WTC11 (cell line): ENCODE data around the gene SBNO2. TPM values are rescaled to one million over a fixed set of nuclear protein-coding genes. Genes with fewer than 3 reads are reported as not detected.
A peak's percentile ranks its signal among the peaks of the same experiment; 100 is the strongest.

Source experiments
- ATAC-seq: fragments of 200-7000 bp; cut with Tn5 transposase; 2 replicates; pipeline ENCODE4 v1.10.0; 2021; ENCODE audit warnings: mild to moderate bottlenecking, moderate library complexity
- CTCF ChIA-PET: fragments of 300-600 bp; sonication (Branson Sonifier 250); formaldehyde crosslinking; loops from one replicate; lab custom pipeline; 2021; ENCODE audit warnings: antibody characterized with exemption; lab: Charles Lee
- POLR2A ChIA-PET: fragments of 350-600 bp; sonication (Branson Sonifier 250); formaldehyde crosslinking; loops from one replicate; lab custom pipeline; 2021; ENCODE audit warnings: antibody characterized with exemption; lab: Charles Lee
- DNase-seq: peaks from one replicate; pipeline ENCODE4 v3.0.0; 2021; ENCODE audit warnings: low spot score
- H3K27ac Mint-ChIP-seq: 2 replicates; pipeline ENCODE4 v1.8.0; 2021; ENCODE audit warnings: mixed read lengths
- H3K27me3 Mint-ChIP-seq: 2 replicates; pipeline ENCODE4 v1.8.0; 2021; ENCODE audit warnings: low read depth, mild to moderate bottlenecking, moderate library complexity, mixed read lengths
- H3K36me3 Mint-ChIP-seq: 2 replicates; pipeline ENCODE4 v1.8.0; 2021; ENCODE audit warnings: mixed read lengths
- H3K4me1 Mint-ChIP-seq: 2 replicates; pipeline ENCODE4 v1.8.0; 2022; ENCODE audit warnings: mixed read lengths
- H3K4me3 Mint-ChIP-seq: 2 replicates; pipeline ENCODE4 v1.8.0; 2021; ENCODE audit warnings: mild to moderate bottlenecking, moderate library complexity, mixed read lengths
- H3K9me3 Mint-ChIP-seq: 2 replicates; pipeline ENCODE4 v1.8.0; 2021; ENCODE audit warnings: mixed read lengths
- GTF2I ChIP-seq: fragments of 250-450 bp; sonication (Bioruptor Pico); conservative IDR thresholded peaks from 2 replicates; pipeline ENCODE4 v1.4.0; 2021; ENCODE audit warnings: mild to moderate bottlenecking
- KAT7 ChIP-seq: sonication (generic); formaldehyde crosslinking; IDR thresholded peaks from 2 replicates; pipeline ENCODE4 v1.8.1; 2023; ENCODE audit warnings: missing genetic modification reagents, mild to moderate bottlenecking, borderline replicate concordance
- MYBL2 ChIP-seq: sonication (generic); formaldehyde crosslinking; IDR thresholded peaks from 2 replicates; pipeline ENCODE4 v1.8.1; 2023; ENCODE audit warnings: mild to moderate bottlenecking, moderate library complexity, missing genetic modification reagents
- NFYB ChIP-seq: sonication (generic); formaldehyde crosslinking; conservative IDR thresholded peaks from 2 replicates; pipeline ENCODE4 v1.8.0; 2022; ENCODE audit warnings: low read depth, missing genetic modification reagents
- OVOL2 ChIP-seq: fragments of 250-450 bp; sonication (Bioruptor Pico); IDR thresholded peaks from 2 replicates; pipeline ENCODE4 v1.9.0; 2021; ENCODE audit warnings: mild to moderate bottlenecking, borderline replicate concordance
- PRRX2 ChIP-seq: fragments of 250-450 bp; sonication (Bioruptor Pico); IDR thresholded peaks from 2 replicates; pipeline ENCODE4 v1.8.0; 2021; ENCODE audit warnings: mild to moderate bottlenecking
- SMAD3 ChIP-seq: sonication (generic); formaldehyde crosslinking; IDR thresholded peaks from 2 replicates; pipeline ENCODE4 v1.8.0; 2022; ENCODE audit warnings: missing genetic modification reagents, mild to moderate bottlenecking, borderline replicate concordance
- SMAD4 ChIP-seq: sonication (generic); formaldehyde crosslinking; IDR thresholded peaks from 2 replicates; pipeline ENCODE4 v1.8.0; 2022; ENCODE audit warnings: mild to moderate bottlenecking, missing genetic modification reagents
- SP1 ChIP-seq: sonication (generic); formaldehyde crosslinking; conservative IDR thresholded peaks from 2 replicates; pipeline ENCODE4 v1.8.1; 2022; ENCODE audit warnings: missing genetic modification reagents
- TEAD4 ChIP-seq: sonication (generic); formaldehyde crosslinking; IDR thresholded peaks from 2 replicates; pipeline ENCODE4 v1.8.0; 2022; ENCODE audit warnings: mild to moderate bottlenecking, missing genetic modification reagents
- ZNF317 ChIP-seq: sonication (generic); formaldehyde crosslinking; IDR thresholded peaks from 2 replicates; pipeline ENCODE4 v1.8.1; 2023; ENCODE audit warnings: low read depth, mild to moderate bottlenecking, moderate library complexity, missing genetic modification reagents, borderline replicate concordance
- total RNA-seq: library from RNA; stranded (reverse); gene quantifications from 3 replicates; pipeline ENCODE4 v1.2.3, GENCODE V29; 2021
- TF ChIP-seq, protein P1 (sequence below): fragments of 250-450 bp; sonication (Bioruptor Pico); conservative IDR thresholded peaks from 2 replicates; pipeline ENCODE4 v1.9.0; 2021; ENCODE audit warnings: mild to moderate bottlenecking
- TF ChIP-seq, protein P2 (sequence below): sonication (generic); formaldehyde crosslinking; IDR thresholded peaks from 2 replicates; pipeline ENCODE4 v1.8.1; 2022; ENCODE audit warnings: low read depth, missing genetic modification reagents, borderline replicate concordance
- TF ChIP-seq, protein P3 (sequence below): fragments of 250-450 bp; sonication (Bioruptor Pico); IDR thresholded peaks from 2 replicates; pipeline ENCODE4 v1.9.0; 2021; ENCODE audit warnings: mild to moderate bottlenecking, borderline replicate concordance
- TF ChIP-seq, protein P4 (sequence below): sonication (generic); formaldehyde crosslinking; IDR thresholded peaks from 2 replicates; pipeline ENCODE4 v1.8.1; 2023; ENCODE audit warnings: mild to moderate bottlenecking, missing genetic modification reagents
- TF ChIP-seq, protein P5 (sequence below): sonication (generic); formaldehyde crosslinking; IDR thresholded peaks from 2 replicates; pipeline ENCODE4 v1.8.0; 2022; ENCODE audit warnings: mild to moderate bottlenecking, missing genetic modification reagents
- TF ChIP-seq, protein P6 (sequence below): fragments of 250-450 bp; sonication (Bioruptor Pico); IDR thresholded peaks from 2 replicates; pipeline ENCODE4 v1.9.0; 2021; ENCODE audit warnings: mild to moderate bottlenecking
- TF ChIP-seq, protein P7 (sequence below): sonication (generic); formaldehyde crosslinking; IDR thresholded peaks from 2 replicates; pipeline ENCODE4 v1.8.0; 2022; ENCODE audit warnings: missing genetic modification reagents

Gene SBNO2
- total RNA-seq, 1 experiment from 2014 or later, result 57.3 TPM

DNA sequence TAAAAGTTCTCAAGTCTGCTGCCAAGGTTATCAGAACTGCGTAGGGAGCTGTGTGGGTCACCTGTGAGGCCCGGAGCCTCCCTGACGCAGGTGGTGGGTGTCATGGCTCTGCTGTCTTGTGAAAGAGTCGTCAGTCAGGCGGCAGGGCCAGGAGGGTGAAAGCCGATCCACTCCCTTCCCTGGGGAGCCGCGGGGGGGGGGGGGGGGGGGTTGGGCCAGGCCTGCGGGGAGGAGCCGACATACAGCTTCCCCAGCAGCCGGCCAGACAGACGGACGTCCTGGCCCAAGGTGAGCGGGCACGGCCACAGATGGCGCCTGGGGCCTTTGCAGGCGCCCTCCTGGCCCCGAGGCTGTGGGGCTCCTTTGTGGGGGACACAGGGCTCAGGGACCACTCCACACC, 12.4 kb downstream of the SBNO2 start:
- peaks cover 8% of the 10 kb centered on the region for H3K4me1 Mint-ChIP-seq
- ATAC-seq, result peak; percentile 17
- ChIA-PET POLR2A (no interaction called here), CTCF (interaction anchor here (0.5 to 3.9 kb wide), 9 partner anchors 15 to 160 kb away, joined by 3 to 14 read pairs (median 3); no protein-coding TSS in a partner anchor)
- TF ChIP-seq SP1 (CRISPR knock-in tag) (no peak), TEAD4 (no peak), OVOL2 (CRISPR knock-in tag) (no peak), PRRX2 (CRISPR knock-in tag) (no peak), KAT7 (CRISPR knock-in tag) (no peak), SMAD4 (CRISPR knock-in tag) (no peak)
- TF ChIP-seq, protein P1, sequence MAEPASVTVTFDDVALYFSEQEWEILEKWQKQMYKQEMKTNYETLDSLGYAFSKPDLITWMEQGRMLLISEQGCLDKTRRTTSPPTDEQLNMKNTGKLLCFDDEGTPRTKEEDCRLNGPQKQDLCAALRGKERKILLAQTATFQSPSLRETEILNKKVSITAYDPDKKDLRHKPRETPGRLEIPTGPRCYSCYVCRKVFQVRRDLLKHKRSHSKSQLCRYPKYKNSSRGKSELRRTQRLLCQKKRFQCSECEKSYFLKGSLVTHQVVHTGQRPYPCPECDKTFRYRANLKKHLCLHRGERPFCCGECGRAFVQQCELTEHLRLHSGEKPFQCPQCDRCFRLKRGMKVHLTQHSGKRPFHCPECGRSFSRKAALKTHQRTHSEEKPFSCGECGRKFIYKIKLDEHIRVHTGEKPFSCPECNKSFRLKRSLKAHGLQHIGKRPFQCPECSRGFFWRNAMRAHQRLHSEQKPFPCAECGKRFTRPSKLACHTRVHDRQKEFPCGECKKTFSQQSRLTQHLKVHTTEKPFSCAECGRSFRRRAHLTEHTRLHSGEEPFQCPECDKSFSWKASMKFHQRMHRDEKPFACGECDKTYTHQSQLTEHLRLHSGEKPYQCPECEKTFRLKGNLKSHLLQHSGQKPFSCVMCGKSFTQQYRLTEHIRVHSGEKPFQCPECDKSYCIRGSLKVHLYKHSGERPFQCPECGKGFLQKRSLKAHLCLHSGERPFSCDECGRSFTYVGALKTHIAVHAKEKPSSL, result no peak
- H3K27me3 Mint-ChIP-seq, result no peaks in the 10 kb centered on the region
- no peak overlapping the region for H3K4me3 Mint-ChIP-seq
- no peak for DNase-seq
- no peaks in the 10 kb centered on the region for H3K36me3 Mint-ChIP-seq
- H3K27ac Mint-ChIP-seq, result peak overlapping the region; percentile 93
- no peaks in the 10 kb centered on the region for H3K9me3 Mint-ChIP-seq

DNA sequence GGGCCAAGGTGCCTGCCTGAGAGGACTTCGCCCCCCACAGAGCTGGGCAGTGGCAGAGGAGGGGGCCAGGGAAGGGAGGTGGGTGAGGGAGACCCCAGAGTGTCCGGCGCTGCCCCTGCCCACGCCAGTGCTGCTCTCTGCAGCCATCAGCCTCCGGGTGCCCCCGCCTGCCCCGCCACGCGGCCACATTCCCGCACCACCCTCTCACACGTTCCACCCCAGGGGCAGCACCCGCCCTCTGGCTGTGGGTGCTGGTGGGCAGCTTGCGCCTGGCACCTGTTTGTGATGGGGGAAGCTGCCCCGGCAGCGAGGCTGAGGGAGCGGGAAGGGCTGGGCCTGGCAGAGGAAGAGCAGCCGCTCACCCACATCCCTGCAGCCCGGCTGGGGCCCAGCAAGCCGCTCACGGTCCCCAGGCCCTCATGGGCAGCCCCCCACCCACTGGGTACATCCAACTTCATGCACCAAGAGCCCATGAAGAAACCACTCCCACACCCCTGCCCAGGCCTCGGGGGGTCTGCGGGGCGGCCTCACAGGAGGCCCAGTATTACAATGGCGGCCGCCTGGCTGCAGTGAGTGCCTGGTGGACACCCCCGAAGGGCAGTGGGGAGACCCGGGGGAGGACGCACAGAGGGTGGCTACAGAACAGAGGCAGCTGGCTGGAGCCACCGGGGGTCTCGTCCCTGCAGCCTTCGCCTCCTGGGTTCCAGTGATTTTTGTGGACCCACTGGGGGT, 14.0 kb downstream of the SBNO2 start:
- ATAC-seq (no peak), DNase-seq (no peak)
- H3K36me3 Mint-ChIP-seq, result no peaks in the 10 kb centered on the region
- no peak overlapping the region for H3K27ac Mint-ChIP-seq
- no peaks in the 10 kb centered on the region for H3K27me3 Mint-ChIP-seq
- ChIA-PET POLR2A (no interaction called here), CTCF (interaction anchor here (3.9 kb wide), 1 partner anchor 47 kb away, joined by 14 read pairs; no protein-coding TSS in a partner anchor)
- no peak overlapping the region for H3K4me3 Mint-ChIP-seq
- no peaks in the 10 kb centered on the region for H3K9me3 Mint-ChIP-seq
- H3K4me1 Mint-ChIP-seq, result peaks cover 7% of the 10 kb centered on the region
- TF ChIP-seq, protein P2, sequence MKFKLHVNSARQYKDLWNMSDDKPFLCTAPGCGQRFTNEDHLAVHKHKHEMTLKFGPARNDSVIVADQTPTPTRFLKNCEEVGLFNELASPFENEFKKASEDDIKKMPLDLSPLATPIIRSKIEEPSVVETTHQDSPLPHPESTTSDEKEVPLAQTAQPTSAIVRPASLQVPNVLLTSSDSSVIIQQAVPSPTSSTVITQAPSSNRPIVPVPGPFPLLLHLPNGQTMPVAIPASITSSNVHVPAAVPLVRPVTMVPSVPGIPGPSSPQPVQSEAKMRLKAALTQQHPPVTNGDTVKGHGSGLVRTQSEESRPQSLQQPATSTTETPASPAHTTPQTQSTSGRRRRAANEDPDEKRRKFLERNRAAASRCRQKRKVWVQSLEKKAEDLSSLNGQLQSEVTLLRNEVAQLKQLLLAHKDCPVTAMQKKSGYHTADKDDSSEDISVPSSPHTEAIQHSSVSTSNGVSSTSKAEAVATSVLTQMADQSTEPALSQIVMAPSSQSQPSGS, result no peak
- TF ChIP-seq SMAD4 (CRISPR knock-in tag), result no peak
- TF ChIP-seq MYBL2, result no peak
- no peak for TF ChIP-seq ZNF317 (CRISPR knock-in tag)
- no peak for TF ChIP-seq NFYB
- TF ChIP-seq, protein P3, sequence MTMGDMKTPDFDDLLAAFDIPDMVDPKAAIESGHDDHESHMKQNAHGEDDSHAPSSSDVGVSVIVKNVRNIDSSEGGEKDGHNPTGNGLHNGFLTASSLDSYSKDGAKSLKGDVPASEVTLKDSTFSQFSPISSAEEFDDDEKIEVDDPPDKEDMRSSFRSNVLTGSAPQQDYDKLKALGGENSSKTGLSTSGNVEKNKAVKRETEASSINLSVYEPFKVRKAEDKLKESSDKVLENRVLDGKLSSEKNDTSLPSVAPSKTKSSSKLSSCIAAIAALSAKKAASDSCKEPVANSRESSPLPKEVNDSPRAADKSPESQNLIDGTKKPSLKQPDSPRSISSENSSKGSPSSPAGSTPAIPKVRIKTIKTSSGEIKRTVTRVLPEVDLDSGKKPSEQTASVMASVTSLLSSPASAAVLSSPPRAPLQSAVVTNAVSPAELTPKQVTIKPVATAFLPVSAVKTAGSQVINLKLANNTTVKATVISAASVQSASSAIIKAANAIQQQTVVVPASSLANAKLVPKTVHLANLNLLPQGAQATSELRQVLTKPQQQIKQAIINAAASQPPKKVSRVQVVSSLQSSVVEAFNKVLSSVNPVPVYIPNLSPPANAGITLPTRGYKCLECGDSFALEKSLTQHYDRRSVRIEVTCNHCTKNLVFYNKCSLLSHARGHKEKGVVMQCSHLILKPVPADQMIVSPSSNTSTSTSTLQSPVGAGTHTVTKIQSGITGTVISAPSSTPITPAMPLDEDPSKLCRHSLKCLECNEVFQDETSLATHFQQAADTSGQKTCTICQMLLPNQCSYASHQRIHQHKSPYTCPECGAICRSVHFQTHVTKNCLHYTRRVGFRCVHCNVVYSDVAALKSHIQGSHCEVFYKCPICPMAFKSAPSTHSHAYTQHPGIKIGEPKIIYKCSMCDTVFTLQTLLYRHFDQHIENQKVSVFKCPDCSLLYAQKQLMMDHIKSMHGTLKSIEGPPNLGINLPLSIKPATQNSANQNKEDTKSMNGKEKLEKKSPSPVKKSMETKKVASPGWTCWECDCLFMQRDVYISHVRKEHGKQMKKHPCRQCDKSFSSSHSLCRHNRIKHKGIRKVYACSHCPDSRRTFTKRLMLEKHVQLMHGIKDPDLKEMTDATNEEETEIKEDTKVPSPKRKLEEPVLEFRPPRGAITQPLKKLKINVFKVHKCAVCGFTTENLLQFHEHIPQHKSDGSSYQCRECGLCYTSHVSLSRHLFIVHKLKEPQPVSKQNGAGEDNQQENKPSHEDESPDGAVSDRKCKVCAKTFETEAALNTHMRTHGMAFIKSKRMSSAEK (CRISPR knock-in tag), result no peak
- TF ChIP-seq, protein P4, sequence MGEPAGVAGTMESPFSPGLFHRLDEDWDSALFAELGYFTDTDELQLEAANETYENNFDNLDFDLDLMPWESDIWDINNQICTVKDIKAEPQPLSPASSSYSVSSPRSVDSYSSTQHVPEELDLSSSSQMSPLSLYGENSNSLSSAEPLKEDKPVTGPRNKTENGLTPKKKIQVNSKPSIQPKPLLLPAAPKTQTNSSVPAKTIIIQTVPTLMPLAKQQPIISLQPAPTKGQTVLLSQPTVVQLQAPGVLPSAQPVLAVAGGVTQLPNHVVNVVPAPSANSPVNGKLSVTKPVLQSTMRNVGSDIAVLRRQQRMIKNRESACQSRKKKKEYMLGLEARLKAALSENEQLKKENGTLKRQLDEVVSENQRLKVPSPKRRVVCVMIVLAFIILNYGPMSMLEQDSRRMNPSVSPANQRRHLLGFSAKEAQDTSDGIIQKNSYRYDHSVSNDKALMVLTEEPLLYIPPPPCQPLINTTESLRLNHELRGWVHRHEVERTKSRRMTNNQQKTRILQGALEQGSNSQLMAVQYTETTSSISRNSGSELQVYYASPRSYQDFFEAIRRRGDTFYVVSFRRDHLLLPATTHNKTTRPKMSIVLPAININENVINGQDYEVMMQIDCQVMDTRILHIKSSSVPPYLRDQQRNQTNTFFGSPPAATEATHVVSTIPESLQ, result no peak
- no peak for TF ChIP-seq GTF2I (CRISPR knock-in tag)
- TF ChIP-seq, protein P5, sequence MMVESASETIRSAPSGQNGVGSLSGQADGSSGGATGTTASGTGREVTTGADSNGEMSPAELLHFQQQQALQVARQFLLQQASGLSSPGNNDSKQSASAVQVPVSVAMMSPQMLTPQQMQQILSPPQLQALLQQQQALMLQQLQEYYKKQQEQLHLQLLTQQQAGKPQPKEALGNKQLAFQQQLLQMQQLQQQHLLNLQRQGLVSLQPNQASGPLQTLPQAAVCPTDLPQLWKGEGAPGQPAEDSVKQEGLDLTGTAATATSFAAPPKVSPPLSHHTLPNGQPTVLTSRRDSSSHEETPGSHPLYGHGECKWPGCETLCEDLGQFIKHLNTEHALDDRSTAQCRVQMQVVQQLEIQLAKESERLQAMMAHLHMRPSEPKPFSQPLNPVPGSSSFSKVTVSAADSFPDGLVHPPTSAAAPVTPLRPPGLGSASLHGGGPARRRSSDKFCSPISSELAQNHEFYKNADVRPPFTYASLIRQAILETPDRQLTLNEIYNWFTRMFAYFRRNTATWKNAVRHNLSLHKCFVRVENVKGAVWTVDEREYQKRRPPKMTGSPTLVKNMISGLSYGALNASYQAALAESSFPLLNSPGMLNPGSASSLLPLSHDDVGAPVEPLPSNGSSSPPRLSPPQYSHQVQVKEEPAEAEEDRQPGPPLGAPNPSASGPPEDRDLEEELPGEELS, result no peak
- TF ChIP-seq, protein P6, sequence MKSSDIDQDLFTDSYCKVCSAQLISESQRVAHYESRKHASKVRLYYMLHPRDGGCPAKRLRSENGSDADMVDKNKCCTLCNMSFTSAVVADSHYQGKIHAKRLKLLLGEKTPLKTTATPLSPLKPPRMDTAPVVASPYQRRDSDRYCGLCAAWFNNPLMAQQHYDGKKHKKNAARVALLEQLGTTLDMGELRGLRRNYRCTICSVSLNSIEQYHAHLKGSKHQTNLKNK, result no peak
- no peak for TF ChIP-seq SMAD3
- TF ChIP-seq, protein P7, sequence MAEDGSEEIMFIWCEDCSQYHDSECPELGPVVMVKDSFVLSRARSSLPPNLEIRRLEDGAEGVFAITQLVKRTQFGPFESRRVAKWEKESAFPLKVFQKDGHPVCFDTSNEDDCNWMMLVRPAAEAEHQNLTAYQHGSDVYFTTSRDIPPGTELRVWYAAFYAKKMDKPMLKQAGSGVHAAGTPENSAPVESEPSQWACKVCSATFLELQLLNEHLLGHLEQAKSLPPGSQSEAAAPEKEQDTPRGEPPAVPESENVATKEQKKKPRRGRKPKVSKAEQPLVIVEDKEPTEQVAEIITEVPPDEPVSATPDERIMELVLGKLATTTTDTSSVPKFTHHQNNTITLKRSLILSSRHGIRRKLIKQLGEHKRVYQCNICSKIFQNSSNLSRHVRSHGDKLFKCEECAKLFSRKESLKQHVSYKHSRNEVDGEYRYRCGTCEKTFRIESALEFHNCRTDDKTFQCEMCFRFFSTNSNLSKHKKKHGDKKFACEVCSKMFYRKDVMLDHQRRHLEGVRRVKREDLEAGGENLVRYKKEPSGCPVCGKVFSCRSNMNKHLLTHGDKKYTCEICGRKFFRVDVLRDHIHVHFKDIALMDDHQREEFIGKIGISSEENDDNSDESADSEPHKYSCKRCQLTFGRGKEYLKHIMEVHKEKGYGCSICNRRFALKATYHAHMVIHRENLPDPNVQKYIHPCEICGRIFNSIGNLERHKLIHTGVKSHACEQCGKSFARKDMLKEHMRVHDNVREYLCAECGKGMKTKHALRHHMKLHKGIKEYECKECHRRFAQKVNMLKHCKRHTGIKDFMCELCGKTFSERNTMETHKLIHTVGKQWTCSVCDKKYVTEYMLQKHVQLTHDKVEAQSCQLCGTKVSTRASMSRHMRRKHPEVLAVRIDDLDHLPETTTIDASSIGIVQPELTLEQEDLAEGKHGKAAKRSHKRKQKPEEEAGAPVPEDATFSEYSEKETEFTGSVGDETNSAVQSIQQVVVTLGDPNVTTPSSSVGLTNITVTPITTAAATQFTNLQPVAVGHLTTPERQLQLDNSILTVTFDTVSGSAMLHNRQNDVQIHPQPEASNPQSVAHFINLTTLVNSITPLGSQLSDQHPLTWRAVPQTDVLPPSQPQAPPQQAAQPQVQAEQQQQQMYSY (CRISPR knock-in tag), result no peak
